ENCODE measurements around the gene MC2R. TPM values are rescaled to one million over a fixed set of nuclear protein-coding genes. Genes with fewer than 3 reads are reported as not detected.

The MC2R gene
- not detected for total RNA-seq

- TF ChIP-seq EP300 (IDR thresholded peaks at IDR 0.05) (no peak), CTCF (IDR thresholded peaks at IDR 0.05) (no peak), POLR2A (IDR thresholded peaks at IDR 0.05) (no peak)
- 83 to 84% methylated on average over 4 of the region's 4 CpGs for WGBS, 2 donors
- H3K4me1 ChIP-seq, result no peaks in the 10 kb centered on the region
- H3K36me3 ChIP-seq, result no peaks in the 10 kb centered on the region
- no peaks in the 10 kb centered on the region for H3K9me3 ChIP-seq
- DNase-seq (ENCODE audit: low spot score in 2 of 2), result no peak
- no peak within 1 kb of the TSS for H3K4me3 ChIP-seq
- no peaks in the 10 kb centered on the region for H3K27me3 ChIP-seq
- no peak within 1 kb of the TSS for H3K27ac ChIP-seq
Measured at GRCh38 chr18:13915391-13915790, at the start of gene MC2R. TSS of gene MC2R (minus strand) at chr18:13915536. CDS start at chr18:13885518, 30,018 bp downstream.

- TF ChIP-seq CTCF (IDR thresholded peaks at IDR 0.05) (no peak), POLR2A (IDR thresholded peaks at IDR 0.05) (no peak), EP300 (IDR thresholded peaks at IDR 0.05) (no peak)
Measured at GRCh38 chr18:13945811-13946210, 30.5 kb upstream of the MC2R start.

GRCh38 chr18:13943338-13943737, 28.0 kb upstream of the MC2R start:
- H3K27me3 ChIP-seq, result no peaks in the 10 kb centered on the region
- DNase-seq (ENCODE audit: low spot score in 2 of 2), result no peak
- no peaks in the 10 kb centered on the region for H3K4me1 ChIP-seq
- peaks cover 0 to 12% (median 0%) of the 10 kb centered on the region in 4 donors for H3K9me3 ChIP-seq
- no peak overlapping the region for H3K4me3 ChIP-seq
- no peak overlapping the region for H3K27ac ChIP-seq
- H3K36me3 ChIP-seq, result no peaks in the 10 kb centered on the region
- WGBS, 2 donors, result 59 to 72% methylated on average over 2 of the region's 2 CpGs
- TF ChIP-seq POLR2A (IDR thresholded peaks at IDR 0.05) (no peak), CTCF (IDR thresholded peaks at IDR 0.05) (no peak), EP300 (IDR thresholded peaks at IDR 0.05) (no peak)

More at GRCh38 chr18:13945811-13946210, 30.5 kb upstream of the MC2R start:
- no peaks in the 10 kb centered on the region for H3K36me3 ChIP-seq
- no peak overlapping the region for H3K27ac ChIP-seq
- no peaks in the 10 kb centered on the region for H3K27me3 ChIP-seq
- 86 to 92% methylated on average over 2 of the region's 2 CpGs for WGBS, 2 donors
- no peaks in the 10 kb centered on the region for H3K4me1 ChIP-seq
- no peak overlapping the region for H3K4me3 ChIP-seq
- H3K9me3 ChIP-seq, result peaks cover 0 to 16% (median 0%) of the 10 kb centered on the region in 4 donors
- no peak for DNase-seq (ENCODE audit: low spot score in 2 of 2)

- no peak overlapping the region for H3K4me3 ChIP-seq
- H3K4me1 ChIP-seq, result no peaks in the 10 kb centered on the region
- H3K9me3 ChIP-seq, result peaks cover 0 to 8% (median 0%) of the 10 kb centered on the region in 4 donors
- 82 to 91% methylated on average over 14 of the region's 14 CpGs for WGBS, 2 donors
- no peaks in the 10 kb centered on the region for H3K27me3 ChIP-seq
- no peak for TF ChIP-seq CTCF (IDR thresholded peaks at IDR 0.05)
- no peak for TF ChIP-seq POLR2A (IDR thresholded peaks at IDR 0.05)
- no peak for TF ChIP-seq EP300 (IDR thresholded peaks at IDR 0.05)
- no peak for DNase-seq (ENCODE audit: low spot score in 2 of 2)
- no peak overlapping the region for H3K27ac ChIP-seq
- no peaks in the 10 kb centered on the region for H3K36me3 ChIP-seq
Measured at GRCh38 chr18:13940326-13940725, 25.0 kb upstream of the MC2R start.

GRCh38 chr18:13934676-13935075, 19.3 kb upstream of the MC2R start:
- Histone ChIP-seq H3K9me3 (peaks cover 0 to 5% (median 0%) of the 10 kb centered on the region in 4 donors), H3K4me3 (no peak overlapping the region), H3K27me3 (no peaks in the 10 kb centered on the region), H3K27ac (no peak overlapping the region), H3K36me3 (no peaks in the 10 kb centered on the region), H3K4me1 (no peaks in the 10 kb centered on the region)
- WGBS, 2 donors, result 86 to 100% methylated on average over 5 of the region's 6 CpGs
- DNase-seq (ENCODE audit: low spot score in 2 of 2), result no peak
- no peak for TF ChIP-seq POLR2A (IDR thresholded peaks at IDR 0.05)
- TF ChIP-seq EP300 (IDR thresholded peaks at IDR 0.05), result no peak
- no peak for TF ChIP-seq CTCF (IDR thresholded peaks at IDR 0.05)
